NCI-H2081 treated with DMSO at 0.1 percent for 48 hours (cell line): ENCODE data around the gene CLTC.

Experiments
- DNase-seq: peaks from one replicate; lab custom pipeline; 2025; lab: John Stamatoyannopoulos, UW

The CLTC gene

DNA sequence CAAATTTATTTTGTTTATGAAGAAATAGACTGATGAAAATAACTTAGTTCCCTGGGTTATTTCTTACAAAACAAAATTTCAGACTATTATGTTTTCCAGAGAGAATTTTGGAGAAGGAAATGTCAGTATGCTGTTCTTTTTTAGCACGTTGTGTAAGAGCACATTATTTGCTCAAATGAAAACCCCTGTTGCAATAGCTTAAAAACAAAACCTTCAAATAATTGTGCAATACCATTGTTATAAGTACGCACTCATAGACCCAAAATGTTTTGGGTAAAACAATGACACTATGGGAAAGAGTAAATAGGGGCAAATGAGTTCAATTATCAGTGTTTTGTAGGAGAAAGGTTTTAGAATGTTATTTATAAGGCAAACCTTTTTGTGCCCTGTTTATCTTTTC is 106.0 kb downstream of the CLTC start:
- no peak for DNase-seq

DNA sequence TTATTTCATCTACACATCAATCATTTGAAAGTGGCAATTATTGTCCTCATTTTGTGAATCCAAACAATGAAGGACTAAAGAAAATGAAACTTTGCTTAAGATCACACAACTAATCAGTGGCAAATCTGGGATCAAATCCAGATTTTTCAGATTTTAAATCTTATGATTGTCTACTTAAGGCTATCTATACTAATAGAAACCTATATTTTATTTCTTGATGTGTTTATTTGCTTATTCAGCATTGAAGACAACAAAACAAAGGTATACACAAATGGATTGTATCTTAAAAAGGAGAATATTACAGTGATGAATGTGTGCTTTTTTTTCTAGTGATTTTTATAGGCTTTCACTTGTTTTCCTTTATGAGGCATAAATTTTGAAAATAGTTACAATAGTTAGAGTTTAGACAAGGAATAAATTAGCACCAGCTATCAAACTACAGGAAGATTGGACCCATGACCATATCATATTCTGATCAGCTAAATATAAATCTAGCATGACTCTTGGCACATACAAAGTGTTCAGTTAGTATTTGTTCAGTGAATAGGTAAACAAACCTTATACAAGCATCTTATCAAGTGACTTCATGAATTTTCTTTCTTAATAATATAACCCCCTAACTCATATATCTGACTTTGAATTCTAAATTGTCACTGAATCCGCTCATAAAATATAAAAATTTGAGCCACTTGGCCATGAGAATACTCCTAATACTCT is 108.3 kb downstream of the CLTC start:
- DNase-seq = no peak

DNA sequence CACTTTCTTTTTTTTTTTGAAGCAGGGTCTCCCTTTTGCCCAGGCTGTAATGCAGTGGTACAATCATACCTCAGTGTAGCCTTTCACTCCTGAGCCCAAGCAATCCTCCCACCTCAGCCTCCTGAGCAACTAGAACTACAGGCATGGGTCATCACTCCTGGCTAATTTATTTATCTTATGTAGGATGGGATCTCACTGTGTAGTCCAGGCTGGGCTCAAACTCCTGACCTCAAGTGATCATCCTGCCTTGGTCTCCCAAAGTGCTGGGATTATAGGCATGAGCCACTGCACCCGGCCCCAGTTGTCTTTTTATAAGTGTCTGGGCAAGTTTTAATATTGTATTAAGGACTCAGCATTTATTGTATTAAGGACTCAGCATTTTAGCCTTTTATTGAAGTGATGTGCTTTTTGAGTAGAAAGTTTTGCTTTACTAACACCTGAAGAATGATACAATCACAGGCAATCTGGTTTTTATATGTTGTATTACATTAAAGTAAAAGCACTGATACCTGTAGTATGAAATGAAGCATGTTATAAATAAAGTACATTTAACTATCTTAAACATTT is 110.7 kb downstream of the CLTC start:
- DNase-seq = no peak

DNA sequence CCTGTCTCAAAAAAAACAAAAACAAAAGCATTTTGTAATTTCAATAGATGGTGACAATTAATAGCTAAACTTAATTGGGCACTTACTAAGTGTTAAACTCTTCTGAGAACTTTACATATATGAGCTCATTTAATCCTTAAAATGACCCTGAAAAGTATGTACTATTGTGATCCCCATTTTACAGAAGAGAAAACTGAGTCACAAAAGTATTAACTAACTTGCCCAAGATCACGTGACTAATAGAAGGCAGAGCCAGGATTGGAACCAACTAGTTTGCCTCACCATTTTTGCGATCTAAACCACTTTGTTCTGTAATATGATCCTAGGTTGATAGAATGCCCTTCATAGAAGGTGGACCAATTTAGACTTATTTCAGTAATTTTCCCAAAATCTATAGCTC is 114.0 kb downstream of the CLTC start:
- no peak for DNase-seq

DNA sequence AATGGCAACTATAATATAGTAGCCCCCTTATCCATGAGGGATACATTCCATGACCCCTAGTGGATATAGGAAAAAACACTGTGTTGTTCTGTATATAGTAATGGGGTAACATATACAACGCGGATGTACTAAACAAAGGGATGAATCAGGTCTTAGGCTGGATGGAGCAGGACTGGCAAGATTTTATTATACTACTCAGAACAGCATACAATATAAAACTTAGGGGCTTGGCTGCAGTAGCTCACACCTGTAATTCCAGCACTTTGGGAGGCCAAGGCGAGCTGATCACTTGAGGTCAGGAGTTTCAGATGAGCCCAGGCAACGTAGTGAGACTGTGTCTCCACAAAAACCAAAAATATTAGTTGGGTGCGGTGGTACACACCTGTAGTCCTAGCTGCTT is 114.5 kb downstream of the CLTC start:
- DNase-seq = no peak

DNA sequence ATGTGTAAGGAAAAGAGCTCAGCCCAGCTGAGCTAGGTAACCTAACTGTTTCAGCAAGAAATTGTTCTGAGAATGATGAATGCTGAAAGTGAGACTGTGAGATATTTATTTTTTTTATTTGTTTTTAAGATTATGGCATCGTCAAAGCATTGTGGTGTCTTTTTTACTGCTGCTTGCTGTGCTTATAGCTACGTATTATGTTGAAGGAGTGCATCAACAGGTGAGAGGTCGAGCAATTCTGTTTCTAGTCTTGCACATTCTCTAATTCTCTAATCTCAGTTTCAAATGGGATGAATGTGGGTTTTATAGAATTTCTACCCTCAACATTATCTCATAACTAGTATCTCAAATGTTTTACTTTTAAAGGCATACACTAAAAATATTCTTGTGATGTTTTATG is 117.6 kb downstream of the CLTC start:
- DNase-seq = no peak

DNA sequence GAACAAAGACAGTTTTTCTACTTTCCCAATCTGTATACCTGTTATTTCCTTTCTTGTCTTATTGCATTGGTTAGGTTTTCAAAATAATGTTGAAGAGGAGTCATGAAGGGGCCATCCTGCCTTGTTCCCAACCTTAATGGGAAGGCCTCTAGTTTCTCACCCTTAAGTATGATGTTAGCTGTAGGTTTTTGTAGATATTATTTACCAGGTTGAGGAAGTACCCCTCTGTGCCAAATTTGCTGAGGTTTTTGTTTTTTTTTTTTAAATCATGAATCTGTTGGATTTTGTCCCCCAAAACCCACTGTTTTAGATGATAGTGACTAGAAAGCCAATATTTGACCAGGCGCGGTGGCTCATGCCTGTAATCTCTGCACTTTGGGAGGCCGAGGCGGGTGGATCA is 124.1 kb downstream of the CLTC start:
- no peak for DNase-seq

DNA sequence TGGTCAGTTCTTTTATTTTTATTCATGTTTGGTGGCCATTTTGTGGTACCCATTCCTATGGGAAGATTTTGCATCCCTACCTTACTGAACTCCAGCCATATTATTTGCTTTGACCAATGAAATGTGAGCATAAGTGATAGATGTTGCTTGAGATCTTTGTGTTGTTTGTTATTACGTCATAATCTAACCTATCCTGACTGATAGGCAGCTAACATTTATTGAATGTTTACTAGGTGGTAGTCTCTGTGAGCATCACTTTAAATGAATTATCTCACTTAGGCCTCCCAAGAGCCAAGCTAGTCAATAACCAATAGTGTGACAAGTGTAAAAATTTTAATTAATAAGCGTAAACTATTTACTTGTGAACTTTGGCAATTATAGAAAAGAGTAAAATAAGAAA is 125.3 kb downstream of the CLTC start:
- no peak for DNase-seq
